NCI-H128 (cell line): Measurements from ENCODE around the gene CRYGA.
"Not testable (repeated sequence)": the region's sequence is repeated elsewhere in the genome, so short reads cannot be mapped to it uniquely, and the experiment has no call there.

ENCODE experiments used
- DNase-seq: peaks from one replicate; lab custom pipeline; 2025; ENCODE audit not compliant: unreplicated experiment; lab: John Stamatoyannopoulos, UW

Gene CRYGA

DNA sequence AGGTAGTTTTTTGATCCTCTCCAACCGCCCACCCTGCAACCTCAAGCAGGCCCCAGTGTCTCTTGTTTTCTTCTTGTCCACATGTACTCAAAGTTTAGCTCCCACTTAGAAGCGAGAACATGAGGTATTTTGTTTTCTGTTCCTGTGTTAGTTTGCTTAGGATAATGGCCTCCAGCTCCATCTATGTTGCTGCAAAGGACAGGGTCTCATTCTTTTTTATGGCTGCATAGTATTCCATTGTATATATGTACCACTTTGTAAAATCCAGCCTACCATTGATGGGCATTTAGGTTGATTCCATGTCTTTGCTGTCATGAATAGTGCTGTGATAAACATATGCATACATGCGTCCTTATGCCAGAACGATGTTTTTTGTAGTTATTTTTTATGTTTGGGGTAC, 36.3 kb downstream of the CRYGA start:
- no peak for DNase-seq

DNA sequence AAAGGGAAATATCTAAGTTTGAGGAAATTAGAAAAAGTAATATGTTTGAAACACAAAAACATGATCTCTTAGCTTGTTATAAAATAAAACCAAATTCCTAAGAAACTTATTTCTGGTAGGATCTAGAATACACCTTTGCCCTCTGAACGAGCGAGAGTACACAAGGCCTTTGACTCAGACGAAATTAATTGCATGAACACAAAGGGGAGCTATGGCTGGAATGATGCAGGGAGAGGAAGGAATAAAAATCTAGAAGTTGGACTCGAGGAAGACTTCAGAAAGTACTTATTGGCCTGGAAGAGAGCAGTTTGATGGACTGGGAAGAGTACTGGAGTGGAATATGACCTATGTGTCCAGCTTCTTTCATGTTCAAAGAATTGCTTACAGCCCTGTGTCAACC, 38.1 kb downstream of the CRYGA start:
- no peak for DNase-seq

DNA sequence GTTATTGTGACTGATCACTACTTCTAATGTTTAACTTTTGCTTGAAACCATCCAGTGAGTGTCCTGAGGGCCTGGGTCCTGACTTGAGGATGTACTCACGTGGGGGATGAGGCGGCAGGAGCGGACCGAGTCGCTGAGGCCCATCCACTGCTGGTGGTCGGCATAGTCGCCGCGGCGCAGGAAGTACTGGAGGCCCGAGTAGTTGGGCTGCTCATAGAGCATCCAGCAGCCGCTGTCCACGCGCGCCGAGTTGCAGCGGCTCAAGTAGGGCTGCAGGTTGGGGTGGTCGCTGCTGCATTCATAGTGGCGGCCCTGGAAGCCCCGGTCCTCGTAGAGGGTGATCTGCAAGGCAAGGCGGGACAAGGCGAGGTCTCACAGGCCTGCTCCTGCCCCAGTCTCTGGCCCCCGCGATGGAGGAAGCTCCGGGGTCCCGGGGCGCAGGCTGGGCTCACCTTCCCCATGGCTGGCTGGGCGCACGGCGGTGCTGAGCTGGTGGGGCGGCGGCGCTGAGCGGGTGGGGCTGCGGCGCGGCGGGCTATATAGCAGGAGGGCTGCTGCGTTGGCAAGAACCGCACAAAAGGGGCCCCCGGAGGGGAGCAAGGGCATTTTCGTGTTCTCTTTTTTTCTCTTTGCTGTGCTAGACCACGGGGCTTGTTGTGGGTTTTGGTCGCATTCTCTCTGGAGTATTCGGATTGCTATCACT, 39.2 kb downstream of the CRYGA start, which contains the start of gene CRYGD:
Gene CRYGD, minus strand, starts transcription at position 512 of the 703 bp plus-strand sequence. Its CDS starts 51 bp downstream, at position 461.
- not testable (repeated sequence) for DNase-seq

DNA sequence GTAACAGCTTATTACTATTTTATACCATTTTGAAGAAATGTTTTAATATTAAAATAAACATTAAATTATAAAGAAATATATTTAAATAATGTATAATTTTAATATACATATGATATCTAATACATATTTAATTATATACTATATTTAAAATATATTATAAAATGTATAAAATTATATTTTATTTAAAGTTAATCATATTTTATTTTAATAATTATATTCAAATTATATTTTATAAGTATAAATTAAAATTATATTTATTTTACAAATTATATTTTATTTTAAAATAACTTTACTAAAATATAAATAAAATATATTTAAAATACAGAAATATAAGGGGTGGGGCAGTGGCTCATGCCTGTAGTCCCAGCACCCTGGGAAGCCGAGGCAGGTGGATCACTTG, 41.1 kb downstream of the CRYGA start:
- DNase-seq = no peak

DNA sequence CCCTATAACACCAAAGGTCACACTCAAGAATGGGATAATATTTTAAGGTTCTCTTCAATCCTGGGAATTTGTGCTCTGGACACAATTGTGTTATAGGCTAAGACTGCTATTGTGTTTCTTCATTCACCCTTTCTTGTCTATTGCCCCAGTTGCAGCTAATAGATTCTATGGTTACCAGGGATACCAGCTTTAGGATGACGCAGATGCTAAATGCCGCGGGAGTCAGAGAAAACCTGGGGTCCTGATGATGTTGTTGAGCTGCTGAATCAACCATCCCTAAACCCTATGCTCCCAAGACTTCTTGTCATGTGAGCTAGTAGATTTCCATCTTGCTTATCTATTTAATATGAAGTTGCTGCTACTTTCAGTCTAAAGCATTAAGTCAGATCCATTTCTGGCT, 44.5 kb downstream of the CRYGA start:
- no peak for DNase-seq

DNA sequence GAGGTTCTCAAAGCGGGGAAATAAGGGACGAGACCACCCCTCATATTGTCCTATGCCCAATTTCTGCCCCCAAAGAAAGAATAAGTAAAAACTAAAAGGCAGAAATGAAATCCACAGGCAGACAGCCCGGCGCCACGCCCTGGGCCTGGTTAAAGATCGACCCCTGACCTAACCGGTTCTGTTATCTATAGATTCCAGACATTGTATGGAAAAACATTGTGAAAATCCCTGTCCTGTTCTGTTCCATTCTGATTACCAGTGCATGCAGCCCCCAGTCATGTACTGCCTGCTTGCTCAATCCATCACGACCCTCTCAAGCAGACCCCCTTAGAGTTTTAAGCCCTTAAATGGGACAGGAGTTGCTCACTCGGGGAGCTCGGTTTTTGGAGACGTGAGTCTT, 46.0 kb downstream of the CRYGA start:
- DNase-seq = not testable (repeated sequence)

DNA sequence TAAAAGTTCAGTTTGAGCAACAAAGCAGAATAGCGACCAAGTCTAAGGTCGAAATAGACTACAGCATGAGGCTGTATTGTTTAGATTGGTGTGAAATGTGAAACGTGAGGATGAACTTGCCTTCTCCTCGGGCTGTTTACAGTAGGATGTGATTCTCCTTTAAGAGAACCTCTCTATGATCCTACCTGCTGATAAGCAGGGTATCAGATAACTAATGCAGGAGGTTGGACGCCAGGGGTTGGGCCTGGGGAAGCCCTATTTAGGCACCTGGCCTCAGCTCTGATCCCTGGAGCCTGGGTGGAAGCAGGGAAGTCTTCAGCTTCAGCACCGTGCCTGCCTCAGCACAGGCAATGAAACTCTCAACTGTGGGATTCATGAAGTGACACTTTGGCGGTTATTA, 50.4 kb downstream of the CRYGA start:
- peak; percentile 54 for DNase-seq

DNA sequence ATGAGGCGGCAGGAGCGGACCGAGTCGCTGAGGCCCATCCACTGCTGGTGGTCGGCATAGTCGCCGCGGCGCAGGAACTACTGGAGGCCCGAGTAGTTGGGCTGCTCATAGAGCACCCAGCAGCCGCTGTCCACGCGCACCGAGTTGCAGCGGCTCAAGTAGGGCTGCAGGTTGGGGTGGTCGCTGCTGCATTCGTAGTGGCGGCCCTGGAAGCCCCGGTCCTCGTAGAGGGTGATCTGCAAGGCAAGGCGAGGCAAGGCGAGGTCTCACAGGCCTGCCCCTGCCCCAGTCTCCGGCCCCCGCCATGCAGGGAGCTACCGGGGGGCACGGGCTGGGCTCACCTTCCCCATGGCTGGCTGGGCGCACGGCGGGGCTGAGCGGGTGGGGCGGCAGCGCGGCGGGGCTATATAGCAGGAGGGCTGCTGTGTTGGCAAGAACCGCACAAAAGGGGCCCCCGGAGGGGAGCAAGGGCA, 51.1 kb downstream of the CRYGA start:
- not testable (repeated sequence) for DNase-seq
